SU-DHL-6 (cell line): ENCODE results near the gene FUCA2.

ENCODE experiments used
- H2AFZ ChIP-seq: fragments of 200-600 bp; sonication (generic); 2 replicates; pipeline ENCODE4 v1.6.1; 2014; ENCODE audit warnings: low read depth, mild to moderate bottlenecking, moderate library complexity, mixed read lengths, antibody characterized with exemption, low read length; ENCODE audit not compliant: severe bottlenecking
- H3F3A ChIP-seq: fragments of 200-600 bp; shearing (Covaris generic); 2 replicates; pipeline ENCODE4 v1.6.0; 2016; ENCODE audit warnings: antibody characterized with exemption, mild to moderate bottlenecking; ENCODE audit not compliant: insufficient read depth
- H3K27ac ChIP-seq: fragments of 200-600 bp; sonication (generic); 2 replicates; pipeline ENCODE4 v1.5.1; 2016; ENCODE audit warnings: low read depth, mild to moderate bottlenecking, low read length, moderate library complexity, mixed read lengths
- H3K27me3 ChIP-seq: fragments of 200-600 bp; sonication (generic), shearing (Covaris generic); 2 replicates; pipeline ENCODE4 v1.6.0; 2014; ENCODE audit warnings: mild to moderate bottlenecking, low read length
- H3K36me3 ChIP-seq: fragments of 200-600 bp; sonication (generic); 2 replicates; pipeline ENCODE4 v1.6.1; 2014; ENCODE audit warnings: mild to moderate bottlenecking, low read length, mixed read lengths
- H3K4me2 ChIP-seq: fragments of 300-600, 200-600 bp; shearing (Covaris generic), sonication (generic); 2 replicates; pipeline ENCODE4 v1.6.0; 2014; ENCODE audit warnings: low read length, low read depth, mild to moderate bottlenecking; ENCODE audit not compliant: poor library complexity, severe bottlenecking
- H3K4me3 ChIP-seq: fragments of 200-600 bp; sonication (generic); 2 replicates; pipeline ENCODE4 v1.5.1; 2014; ENCODE audit warnings: antibody characterized with exemption, low read length, mild to moderate bottlenecking, mixed read lengths; ENCODE audit not compliant: insufficient read depth, poor library complexity, severe bottlenecking
- H3K79me2 ChIP-seq: fragments of 200-600 bp; sonication (generic); 2 replicates; pipeline ENCODE4 v1.6.1; 2014; ENCODE audit warnings: mild to moderate bottlenecking, low read length, moderate library complexity; ENCODE audit not compliant: insufficient read depth
- H3K9ac ChIP-seq: fragments of 200-600 bp; sonication (generic); 2 replicates; pipeline ENCODE4 v1.7.0; 2014; ENCODE audit warnings: mild to moderate bottlenecking, low read length
- H3K9me2 ChIP-seq: fragments of 200-600 bp; sonication (generic); replicated peaks from 2 replicates; pipeline ENCODE4 v1.6.1; 2014; ENCODE audit warnings: low read length; ENCODE audit not compliant: insufficient read depth
- H3K9me3 ChIP-seq: fragments of 200-600 bp; sonication (generic); 2 replicates; pipeline ENCODE4 v1.6.1; 2014; ENCODE audit warnings: low read length, mixed read lengths; ENCODE audit not compliant: insufficient read depth
- H4K20me1 ChIP-seq: fragments of 200-600 bp; sonication (generic); 2 replicates; pipeline ENCODE4 v1.6.1; 2014; ENCODE audit warnings: low read depth, mild to moderate bottlenecking, antibody characterized with exemption, low read length, moderate library complexity, mixed read lengths
- EZH2phosphoT487 ChIP-seq: fragments of 200-600 bp; sonication (generic), shearing (Covaris generic); conservative IDR thresholded peaks from 2 replicates; pipeline ENCODE4 v1.6.1; 2018; ENCODE audit warnings: mild to moderate bottlenecking, antibody characterized with exemption, low read length, moderate library complexity, mixed read lengths
- TF ChIP-seq, protein P1 (sequence below): fragments of 200-600 bp; sonication (generic); IDR thresholded peaks from one replicate; pipeline ENCODE4 v1.5.1; 2017; ENCODE audit warnings: antibody characterized with exemption, mild to moderate bottlenecking, low read length, moderate library complexity; ENCODE audit not compliant: insufficient read depth, poor library complexity, severe bottlenecking

FUCA2 gene

DNA sequence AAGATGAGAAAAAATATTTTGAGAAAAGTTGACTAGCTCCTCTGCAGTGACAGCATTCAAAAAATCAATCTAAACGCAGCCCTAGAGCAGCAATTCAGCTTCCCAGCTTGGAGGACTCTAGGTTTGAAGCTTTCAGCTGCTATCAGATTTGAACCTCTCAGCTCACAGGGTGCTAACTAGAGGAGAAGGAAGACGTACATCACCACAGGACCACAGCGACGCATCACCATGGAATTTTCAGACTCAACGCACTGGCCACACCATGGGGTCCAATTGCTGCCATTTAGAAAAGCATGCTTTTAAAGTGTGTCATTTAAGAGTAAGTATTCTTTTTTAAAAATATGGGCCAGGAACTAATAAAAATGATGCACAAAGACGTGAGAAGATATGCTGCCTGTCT lies 45.0 kb upstream of the FUCA2 start:
- Histone ChIP-seq H3K27me3 (no peaks in the 10 kb centered on the region), H3K36me3 (no peaks in the 10 kb centered on the region)

GRCh38 chr6:143555582-143555981 lies 44.1 kb upstream of the FUCA2 start:
- Histone ChIP-seq H3F3A (no peaks in the 10 kb centered on the region), H4K20me1 (no peaks in the 10 kb centered on the region), H3K79me2 (no peaks in the 10 kb centered on the region), H3K4me2 (no peak overlapping the region), H3K9me2 (no peaks in the 10 kb centered on the region), H3K36me3 (no peaks in the 10 kb centered on the region), H3K9me3 (no peaks in the 10 kb centered on the region), H3K27me3 (no peaks in the 10 kb centered on the region), H2AFZ (no peak overlapping the region), H3K27ac (no peak overlapping the region), H3K4me3 (no peak overlapping the region), H3K9ac (no peak overlapping the region)
- TF ChIP-seq EZH2phosphoT487 = no peak
- TF ChIP-seq, protein P1, sequence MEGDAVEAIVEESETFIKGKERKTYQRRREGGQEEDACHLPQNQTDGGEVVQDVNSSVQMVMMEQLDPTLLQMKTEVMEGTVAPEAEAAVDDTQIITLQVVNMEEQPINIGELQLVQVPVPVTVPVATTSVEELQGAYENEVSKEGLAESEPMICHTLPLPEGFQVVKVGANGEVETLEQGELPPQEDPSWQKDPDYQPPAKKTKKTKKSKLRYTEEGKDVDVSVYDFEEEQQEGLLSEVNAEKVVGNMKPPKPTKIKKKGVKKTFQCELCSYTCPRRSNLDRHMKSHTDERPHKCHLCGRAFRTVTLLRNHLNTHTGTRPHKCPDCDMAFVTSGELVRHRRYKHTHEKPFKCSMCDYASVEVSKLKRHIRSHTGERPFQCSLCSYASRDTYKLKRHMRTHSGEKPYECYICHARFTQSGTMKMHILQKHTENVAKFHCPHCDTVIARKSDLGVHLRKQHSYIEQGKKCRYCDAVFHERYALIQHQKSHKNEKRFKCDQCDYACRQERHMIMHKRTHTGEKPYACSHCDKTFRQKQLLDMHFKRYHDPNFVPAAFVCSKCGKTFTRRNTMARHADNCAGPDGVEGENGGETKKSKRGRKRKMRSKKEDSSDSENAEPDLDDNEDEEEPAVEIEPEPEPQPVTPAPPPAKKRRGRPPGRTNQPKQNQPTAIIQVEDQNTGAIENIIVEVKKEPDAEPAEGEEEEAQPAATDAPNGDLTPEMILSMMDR = no peak

More for the DNA sequence above, 45.0 kb upstream of the FUCA2 start:
- H3K27ac ChIP-seq = no peak overlapping the region
- no peaks in the 10 kb centered on the region for H3K9me2 ChIP-seq
- no peak overlapping the region for H3K9ac ChIP-seq
- TF ChIP-seq EZH2phosphoT487 = no peak
- TF ChIP-seq, protein P1 = no peak
- no peaks in the 10 kb centered on the region for H3F3A ChIP-seq
- no peaks in the 10 kb centered on the region for H4K20me1 ChIP-seq
- H3K9me3 ChIP-seq = no peaks in the 10 kb centered on the region
- H3K4me2 ChIP-seq = no peak overlapping the region
- no peak overlapping the region for H2AFZ ChIP-seq
- no peak overlapping the region for H3K4me3 ChIP-seq
- H3K79me2 ChIP-seq = no peaks in the 10 kb centered on the region

DNA sequence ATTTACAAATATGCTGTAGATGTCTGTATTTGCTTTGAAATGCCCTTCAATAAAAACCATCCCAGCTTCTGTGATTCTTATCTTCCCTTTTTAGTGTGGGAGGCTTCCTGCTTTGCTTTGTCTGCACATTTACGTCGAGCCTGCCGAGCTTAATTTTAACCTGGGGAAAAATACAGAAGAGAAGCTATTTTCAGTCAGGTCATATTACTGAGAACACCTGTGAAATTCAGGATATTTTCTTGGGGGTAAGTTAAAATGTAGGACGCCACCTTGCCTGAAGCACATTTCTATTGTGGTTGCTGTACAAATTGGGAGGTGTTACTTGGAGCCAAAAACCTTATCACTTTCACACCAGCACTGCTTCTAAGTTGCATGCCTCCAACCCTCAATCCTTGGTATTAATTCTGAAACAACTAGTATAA lies 43.6 kb upstream of the FUCA2 start:
- Histone ChIP-seq H3K9me3 (no peaks in the 10 kb centered on the region), H2AFZ (no peak overlapping the region), H3F3A (no peaks in the 10 kb centered on the region), H3K9me2 (no peaks in the 10 kb centered on the region), H3K27ac (no peak overlapping the region), H4K20me1 (no peaks in the 10 kb centered on the region), H3K4me3 (no peak overlapping the region), H3K36me3 (no peaks in the 10 kb centered on the region), H3K9ac (no peak overlapping the region), H3K4me2 (no peak overlapping the region), H3K27me3 (no peaks in the 10 kb centered on the region), H3K79me2 (no peaks in the 10 kb centered on the region)
- no peak for TF ChIP-seq EZH2phosphoT487
- TF ChIP-seq, protein P1 = no peak
